SK-N-SH treated with all-trans-retinoic acid at 6 μM for 48 hours (cell line): Measurements from ENCODE around the gene WDR7.

Experiments used
- ARNTL ChIP-seq: fragments of 450-650 bp; formaldehyde crosslinking; IDR thresholded peaks from 2 replicates; pipeline ENCODE4 v1.5.0; 2020; ENCODE audit warnings: low read depth, mild to moderate bottlenecking, moderate library complexity, borderline replicate concordance
- CSDC2 ChIP-seq: fragments of 250-450 bp; sonication (Bioruptor Pico); IDR thresholded peaks from 2 replicates; pipeline ENCODE4 v1.5.0; 2020; ENCODE audit warnings: mild to moderate bottlenecking, moderate library complexity
- RARB ChIP-seq: fragments of 250-450 bp; sonication (Bioruptor Pico); IDR thresholded peaks from 2 replicates; pipeline ENCODE4 v1.8.0; 2021; ENCODE audit warnings: mild to moderate bottlenecking, moderate library complexity
- ZFP30 ChIP-seq: fragments of 450-650 bp; formaldehyde crosslinking; IDR thresholded peaks from 2 replicates; pipeline ENCODE4 v1.5.0; 2022; ENCODE audit warnings: mild to moderate bottlenecking, moderate library complexity
- TF ChIP-seq, protein P1 (sequence below): fragments of 250-450 bp; sonication (Bioruptor Pico); IDR thresholded peaks from 2 replicates; pipeline ENCODE4 v1.8.0; 2021; ENCODE audit warnings: low read depth, mild to moderate bottlenecking, moderate library complexity, borderline replicate concordance
- TF ChIP-seq, protein P2 (sequence below): fragments of 250-450 bp; sonication (Bioruptor Pico); IDR thresholded peaks from 2 replicates; pipeline ENCODE4 v1.5.0; 2020; ENCODE audit warnings: mild to moderate bottlenecking, moderate library complexity
- TF ChIP-seq, protein P3 (sequence below): fragments of 250-450 bp; sonication (Bioruptor Pico); IDR thresholded peaks from 2 replicates; pipeline ENCODE4 v1.8.0; 2020; ENCODE audit warnings: mild to moderate bottlenecking, moderate library complexity, borderline replicate concordance
- TF ChIP-seq, protein P4 (sequence below): fragments of 250-450 bp; sonication (Bioruptor Pico); IDR thresholded peaks from 2 replicates; pipeline ENCODE4 v1.5.1; 2021; ENCODE audit warnings: mild to moderate bottlenecking, moderate library complexity

DNA sequence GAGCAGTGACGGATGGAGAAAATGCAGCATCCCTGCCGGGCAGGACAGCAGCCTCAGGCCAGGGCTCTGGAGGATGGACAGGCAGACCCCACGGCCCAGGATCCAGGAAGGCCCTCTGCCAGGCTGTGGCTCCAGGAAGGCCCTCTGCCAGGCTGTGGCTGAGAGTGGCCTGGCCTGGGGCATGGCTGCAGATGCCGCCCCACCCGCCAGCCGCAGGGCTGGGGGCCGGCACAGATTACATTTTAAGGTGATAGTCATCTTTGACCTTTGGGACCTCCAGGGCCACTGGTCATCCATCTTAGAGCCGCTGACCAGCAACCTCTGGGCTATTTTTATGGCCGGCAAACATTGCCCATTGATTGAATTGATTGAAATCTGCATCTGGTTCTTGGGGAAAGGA is 397.7 kb downstream of the WDR7 start:
- TF ChIP-seq, protein P1, sequence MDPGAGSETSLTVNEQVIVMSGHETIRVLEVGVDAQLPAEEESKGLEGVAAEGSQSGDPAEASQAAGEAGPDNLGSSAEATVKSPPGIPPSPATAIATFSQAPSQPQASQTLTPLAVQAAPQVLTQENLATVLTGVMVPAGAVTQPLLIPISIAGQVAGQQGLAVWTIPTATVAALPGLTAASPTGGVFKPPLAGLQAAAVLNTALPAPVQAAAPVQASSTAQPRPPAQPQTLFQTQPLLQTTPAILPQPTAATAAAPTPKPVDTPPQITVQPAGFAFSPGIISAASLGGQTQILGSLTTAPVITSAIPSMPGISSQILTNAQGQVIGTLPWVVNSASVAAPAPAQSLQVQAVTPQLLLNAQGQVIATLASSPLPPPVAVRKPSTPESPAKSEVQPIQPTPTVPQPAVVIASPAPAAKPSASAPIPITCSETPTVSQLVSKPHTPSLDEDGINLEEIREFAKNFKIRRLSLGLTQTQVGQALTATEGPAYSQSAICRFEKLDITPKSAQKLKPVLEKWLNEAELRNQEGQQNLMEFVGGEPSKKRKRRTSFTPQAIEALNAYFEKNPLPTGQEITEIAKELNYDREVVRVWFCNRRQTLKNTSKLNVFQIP (CRISPR knock-in tag) = no peak
- TF ChIP-seq RARB (CRISPR knock-in tag) (no peak), ARNTL (no peak), CSDC2 (no peak), ZFP30 (CRISPR knock-in tag) (no peak)
- TF ChIP-seq, protein P2, sequence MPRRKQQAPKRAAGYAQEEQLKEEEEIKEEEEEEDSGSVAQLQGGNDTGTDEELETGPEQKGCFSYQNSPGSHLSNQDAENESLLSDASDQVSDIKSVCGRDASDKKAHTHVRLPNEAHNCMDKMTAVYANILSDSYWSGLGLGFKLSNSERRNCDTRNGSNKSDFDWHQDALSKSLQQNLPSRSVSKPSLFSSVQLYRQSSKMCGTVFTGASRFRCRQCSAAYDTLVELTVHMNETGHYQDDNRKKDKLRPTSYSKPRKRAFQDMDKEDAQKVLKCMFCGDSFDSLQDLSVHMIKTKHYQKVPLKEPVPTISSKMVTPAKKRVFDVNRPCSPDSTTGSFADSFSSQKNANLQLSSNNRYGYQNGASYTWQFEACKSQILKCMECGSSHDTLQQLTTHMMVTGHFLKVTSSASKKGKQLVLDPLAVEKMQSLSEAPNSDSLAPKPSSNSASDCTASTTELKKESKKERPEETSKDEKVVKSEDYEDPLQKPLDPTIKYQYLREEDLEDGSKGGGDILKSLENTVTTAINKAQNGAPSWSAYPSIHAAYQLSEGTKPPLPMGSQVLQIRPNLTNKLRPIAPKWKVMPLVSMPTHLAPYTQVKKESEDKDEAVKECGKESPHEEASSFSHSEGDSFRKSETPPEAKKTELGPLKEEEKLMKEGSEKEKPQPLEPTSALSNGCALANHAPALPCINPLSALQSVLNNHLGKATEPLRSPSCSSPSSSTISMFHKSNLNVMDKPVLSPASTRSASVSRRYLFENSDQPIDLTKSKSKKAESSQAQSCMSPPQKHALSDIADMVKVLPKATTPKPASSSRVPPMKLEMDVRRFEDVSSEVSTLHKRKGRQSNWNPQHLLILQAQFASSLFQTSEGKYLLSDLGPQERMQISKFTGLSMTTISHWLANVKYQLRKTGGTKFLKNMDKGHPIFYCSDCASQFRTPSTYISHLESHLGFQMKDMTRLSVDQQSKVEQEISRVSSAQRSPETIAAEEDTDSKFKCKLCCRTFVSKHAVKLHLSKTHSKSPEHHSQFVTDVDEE (CRISPR knock-in tag) = no peak
- TF ChIP-seq, protein P3, sequence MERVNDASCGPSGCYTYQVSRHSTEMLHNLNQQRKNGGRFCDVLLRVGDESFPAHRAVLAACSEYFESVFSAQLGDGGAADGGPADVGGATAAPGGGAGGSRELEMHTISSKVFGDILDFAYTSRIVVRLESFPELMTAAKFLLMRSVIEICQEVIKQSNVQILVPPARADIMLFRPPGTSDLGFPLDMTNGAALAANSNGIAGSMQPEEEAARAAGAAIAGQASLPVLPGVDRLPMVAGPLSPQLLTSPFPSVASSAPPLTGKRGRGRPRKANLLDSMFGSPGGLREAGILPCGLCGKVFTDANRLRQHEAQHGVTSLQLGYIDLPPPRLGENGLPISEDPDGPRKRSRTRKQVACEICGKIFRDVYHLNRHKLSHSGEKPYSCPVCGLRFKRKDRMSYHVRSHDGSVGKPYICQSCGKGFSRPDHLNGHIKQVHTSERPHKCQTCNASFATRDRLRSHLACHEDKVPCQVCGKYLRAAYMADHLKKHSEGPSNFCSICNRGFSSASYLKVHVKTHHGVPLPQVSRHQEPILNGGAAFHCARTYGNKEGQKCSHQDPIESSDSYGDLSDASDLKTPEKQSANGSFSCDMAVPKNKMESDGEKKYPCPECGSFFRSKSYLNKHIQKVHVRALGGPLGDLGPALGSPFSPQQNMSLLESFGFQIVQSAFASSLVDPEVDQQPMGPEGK = no peak
- TF ChIP-seq, protein P4, sequence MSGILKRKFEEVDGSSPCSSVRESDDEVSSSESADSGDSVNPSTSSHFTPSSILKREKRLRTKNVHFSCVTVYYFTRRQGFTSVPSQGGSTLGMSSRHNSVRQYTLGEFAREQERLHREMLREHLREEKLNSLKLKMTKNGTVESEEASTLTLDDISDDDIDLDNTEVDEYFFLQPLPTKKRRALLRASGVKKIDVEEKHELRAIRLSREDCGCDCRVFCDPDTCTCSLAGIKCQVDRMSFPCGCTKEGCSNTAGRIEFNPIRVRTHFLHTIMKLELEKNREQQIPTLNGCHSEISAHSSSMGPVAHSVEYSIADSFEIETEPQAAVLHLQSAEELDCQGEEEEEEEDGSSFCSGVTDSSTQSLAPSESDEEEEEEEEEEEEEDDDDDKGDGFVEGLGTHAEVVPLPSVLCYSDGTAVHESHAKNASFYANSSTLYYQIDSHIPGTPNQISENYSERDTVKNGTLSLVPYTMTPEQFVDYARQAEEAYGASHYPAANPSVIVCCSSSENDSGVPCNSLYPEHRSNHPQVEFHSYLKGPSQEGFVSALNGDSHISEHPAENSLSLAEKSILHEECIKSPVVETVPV = no peak
